ENCODE results near the gene KCTD19.

Gene KCTD19

DNA sequence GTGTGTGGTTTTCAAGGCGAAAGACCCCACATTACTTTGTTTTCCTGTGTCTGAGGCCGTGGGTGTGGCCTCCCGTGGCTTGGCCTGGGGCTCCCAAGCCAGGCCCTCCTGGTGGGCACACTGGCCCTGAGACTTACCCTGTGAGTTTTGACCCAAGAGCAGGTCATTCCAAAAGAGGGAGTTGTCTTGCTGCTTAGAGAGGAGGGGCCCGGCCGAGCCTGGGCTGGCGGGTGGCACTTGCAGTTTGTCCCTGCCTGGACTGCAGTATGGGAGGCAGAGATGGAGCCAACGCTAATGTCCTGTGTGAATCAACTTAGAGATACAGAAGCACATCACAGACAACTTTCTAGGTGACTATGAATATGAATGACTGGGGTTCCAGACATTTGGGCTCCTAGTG is 24.5 kb downstream of the KCTD19 start:
- Histone ChIP-seq H3K27ac (no peak overlapping the region), H3K9me3 (no peaks in the 10 kb centered on the region), H3K4me3 (ENCODE audit: low read depth in 1 of 2, low read length in 1 of 2) (no peak overlapping the region), H3K4me1 (ENCODE audit: control insufficient read depth in 1 of 2, insufficient read depth in 1 of 2, low read depth in 1 of 2, low read length in 1 of 2) (no peaks in the 10 kb centered on the region), H3K27me3 (no peaks in the 10 kb centered on the region), H3K36me3 (no peaks in the 10 kb centered on the region)
- TF ChIP-seq, protein P1, sequence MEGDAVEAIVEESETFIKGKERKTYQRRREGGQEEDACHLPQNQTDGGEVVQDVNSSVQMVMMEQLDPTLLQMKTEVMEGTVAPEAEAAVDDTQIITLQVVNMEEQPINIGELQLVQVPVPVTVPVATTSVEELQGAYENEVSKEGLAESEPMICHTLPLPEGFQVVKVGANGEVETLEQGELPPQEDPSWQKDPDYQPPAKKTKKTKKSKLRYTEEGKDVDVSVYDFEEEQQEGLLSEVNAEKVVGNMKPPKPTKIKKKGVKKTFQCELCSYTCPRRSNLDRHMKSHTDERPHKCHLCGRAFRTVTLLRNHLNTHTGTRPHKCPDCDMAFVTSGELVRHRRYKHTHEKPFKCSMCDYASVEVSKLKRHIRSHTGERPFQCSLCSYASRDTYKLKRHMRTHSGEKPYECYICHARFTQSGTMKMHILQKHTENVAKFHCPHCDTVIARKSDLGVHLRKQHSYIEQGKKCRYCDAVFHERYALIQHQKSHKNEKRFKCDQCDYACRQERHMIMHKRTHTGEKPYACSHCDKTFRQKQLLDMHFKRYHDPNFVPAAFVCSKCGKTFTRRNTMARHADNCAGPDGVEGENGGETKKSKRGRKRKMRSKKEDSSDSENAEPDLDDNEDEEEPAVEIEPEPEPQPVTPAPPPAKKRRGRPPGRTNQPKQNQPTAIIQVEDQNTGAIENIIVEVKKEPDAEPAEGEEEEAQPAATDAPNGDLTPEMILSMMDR (IDR thresholded peaks at IDR 0.05), result no peak

DNA sequence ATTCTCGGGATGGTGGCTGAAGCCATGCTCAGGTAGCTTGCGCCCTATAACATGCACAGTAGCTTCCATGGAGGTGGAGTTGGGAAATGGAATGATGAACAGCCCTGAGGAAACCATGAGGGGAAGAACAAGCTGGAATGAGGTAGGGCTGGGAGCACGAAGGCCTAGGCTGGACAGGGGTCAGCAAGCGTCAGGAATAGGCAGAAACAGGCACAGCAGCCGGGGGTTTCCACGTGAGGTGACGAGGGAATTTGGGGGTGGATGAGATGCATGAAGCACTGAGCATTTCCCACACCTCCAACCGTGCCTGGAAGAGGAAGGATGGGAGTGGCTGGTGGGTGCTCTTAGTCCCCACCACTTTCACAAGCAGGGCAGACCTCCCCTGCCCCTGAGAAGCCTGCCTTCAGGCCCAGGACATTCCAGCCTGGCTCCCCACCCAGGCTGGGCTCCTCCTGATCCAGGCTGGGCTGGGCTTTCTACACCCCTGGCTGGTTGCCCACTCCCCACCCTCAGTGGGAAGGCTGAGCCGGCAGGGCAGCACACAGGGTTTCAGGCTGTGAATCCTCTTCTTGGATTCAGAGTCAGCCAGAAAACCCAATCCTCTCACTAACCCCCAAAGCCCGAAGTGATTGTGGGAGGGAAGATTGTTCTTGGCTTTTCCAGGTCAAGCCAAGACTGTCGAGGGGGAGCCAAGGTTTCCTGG is 25.3 kb downstream of the KCTD19 start:
- Histone ChIP-seq H3K36me3 (no peaks in the 10 kb centered on the region), H3K4me1 (ENCODE audit: control insufficient read depth in 1 of 2, insufficient read depth in 1 of 2, low read depth in 1 of 2, low read length in 1 of 2) (no peaks in the 10 kb centered on the region), H3K27ac (no peak overlapping the region), H3K27me3 (no peaks in the 10 kb centered on the region), H3K9me3 (no peaks in the 10 kb centered on the region), H3K4me3 (ENCODE audit: low read depth in 1 of 2, low read length in 1 of 2) (no peak overlapping the region)
- TF ChIP-seq, protein P1 (IDR thresholded peaks at IDR 0.05), result no peak

DNA sequence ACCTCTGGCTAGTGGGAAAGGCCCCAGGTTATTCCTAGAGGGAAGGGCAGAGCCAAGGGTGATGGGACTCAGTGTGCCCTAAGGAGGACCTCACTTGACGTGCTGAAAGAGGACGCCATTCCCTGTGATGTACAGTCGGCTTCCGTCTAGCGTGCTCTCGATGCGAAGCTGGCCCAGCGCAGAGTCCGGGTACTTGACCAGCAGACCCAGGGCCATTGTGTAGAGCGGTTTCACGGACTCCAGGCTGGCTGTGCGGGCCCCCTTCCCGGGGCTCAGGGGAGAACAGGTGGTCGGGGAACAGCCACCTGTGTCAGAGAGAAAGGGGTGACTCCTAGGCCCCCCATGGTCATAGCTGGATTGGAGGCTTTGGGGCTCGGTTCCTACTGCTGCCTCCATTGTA is 27.3 kb downstream of the KCTD19 start:
- TF ChIP-seq, protein P1 (IDR thresholded peaks at IDR 0.05), result no peak

DNA sequence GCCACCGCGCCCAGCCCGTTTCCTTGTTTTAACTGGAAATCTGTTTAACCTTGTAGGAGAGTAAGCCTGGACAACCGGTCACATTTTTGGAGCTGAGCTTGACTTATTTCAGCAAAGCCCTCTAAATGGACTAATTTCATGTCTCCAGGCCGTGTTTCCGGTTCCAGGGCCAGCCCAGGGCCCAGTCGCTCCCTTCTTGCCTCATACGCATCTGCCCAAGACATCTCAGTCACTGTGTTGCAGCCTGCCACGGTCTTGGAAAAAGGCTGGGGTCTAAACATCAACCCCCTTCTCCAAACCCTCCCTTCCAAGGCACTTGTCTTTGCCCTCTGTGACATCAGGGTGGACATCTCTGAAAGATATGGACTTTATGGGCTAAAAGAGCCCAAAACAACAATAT is 28.3 kb downstream of the KCTD19 start:
- Histone ChIP-seq H3K36me3 (no peaks in the 10 kb centered on the region), H3K4me3 (ENCODE audit: low read depth in 1 of 2, low read length in 1 of 2) (no peak overlapping the region), H3K4me1 (ENCODE audit: control insufficient read depth in 1 of 2, insufficient read depth in 1 of 2, low read depth in 1 of 2, low read length in 1 of 2) (no peaks in the 10 kb centered on the region), H3K27me3 (no peaks in the 10 kb centered on the region), H3K27ac (no peak overlapping the region), H3K9me3 (no peaks in the 10 kb centered on the region)
- TF ChIP-seq, protein P1 (IDR thresholded peaks at IDR 0.05), result no peak

More for the DNA sequence above, 27.3 kb downstream of the KCTD19 start:
- Histone ChIP-seq H3K27ac (no peak overlapping the region), H3K36me3 (no peaks in the 10 kb centered on the region), H3K4me1 (ENCODE audit: control insufficient read depth in 1 of 2, insufficient read depth in 1 of 2, low read depth in 1 of 2, low read length in 1 of 2) (no peaks in the 10 kb centered on the region), H3K4me3 (ENCODE audit: low read depth in 1 of 2, low read length in 1 of 2) (no peak overlapping the region), H3K9me3 (no peaks in the 10 kb centered on the region), H3K27me3 (no peaks in the 10 kb centered on the region)

DNA sequence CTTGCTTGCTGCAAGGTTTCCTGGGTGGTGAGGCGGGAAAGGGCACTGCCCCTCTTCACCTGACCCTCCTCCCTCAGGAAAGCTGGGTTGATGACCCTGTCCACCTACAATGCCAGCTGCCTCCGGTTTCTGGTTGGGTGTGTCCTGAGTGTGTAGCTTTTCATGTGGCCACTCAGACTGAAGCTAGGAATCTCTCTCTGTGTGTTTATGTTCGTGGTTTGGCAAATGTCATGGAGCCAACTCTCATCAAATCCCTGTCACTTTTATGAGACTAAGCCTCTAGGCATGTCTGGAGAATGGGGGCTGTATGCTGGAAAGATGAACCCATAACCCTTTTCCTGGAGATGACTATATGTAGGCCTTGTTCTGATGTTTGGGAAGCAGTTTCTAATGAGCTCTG is 30.1 kb downstream of the KCTD19 start:
- no peaks in the 10 kb centered on the region for H3K27me3 ChIP-seq
- no peak overlapping the region for H3K4me3 ChIP-seq (ENCODE audit: low read depth in 1 of 2, low read length in 1 of 2)
- H3K9me3 ChIP-seq, result no peaks in the 10 kb centered on the region
- H3K4me1 ChIP-seq (ENCODE audit: control insufficient read depth in 1 of 2, insufficient read depth in 1 of 2, low read depth in 1 of 2, low read length in 1 of 2), result no peaks in the 10 kb centered on the region
- no peaks in the 10 kb centered on the region for H3K36me3 ChIP-seq
- no peak overlapping the region for H3K27ac ChIP-seq
- TF ChIP-seq, protein P1 (IDR thresholded peaks at IDR 0.05), result no peak

Measured in neutrophil (primary cell).